CD4-positive, alpha-beta T cell treated with Interleukin-17A for 1 hour (primary cell): ENCODE data around the gene DAB2IP.

Experiments
- DNase-seq: peaks from one replicate; pipeline ENCODE4 v3.0.0-alpha.2; 2020

Gene DAB2IP

DNA sequence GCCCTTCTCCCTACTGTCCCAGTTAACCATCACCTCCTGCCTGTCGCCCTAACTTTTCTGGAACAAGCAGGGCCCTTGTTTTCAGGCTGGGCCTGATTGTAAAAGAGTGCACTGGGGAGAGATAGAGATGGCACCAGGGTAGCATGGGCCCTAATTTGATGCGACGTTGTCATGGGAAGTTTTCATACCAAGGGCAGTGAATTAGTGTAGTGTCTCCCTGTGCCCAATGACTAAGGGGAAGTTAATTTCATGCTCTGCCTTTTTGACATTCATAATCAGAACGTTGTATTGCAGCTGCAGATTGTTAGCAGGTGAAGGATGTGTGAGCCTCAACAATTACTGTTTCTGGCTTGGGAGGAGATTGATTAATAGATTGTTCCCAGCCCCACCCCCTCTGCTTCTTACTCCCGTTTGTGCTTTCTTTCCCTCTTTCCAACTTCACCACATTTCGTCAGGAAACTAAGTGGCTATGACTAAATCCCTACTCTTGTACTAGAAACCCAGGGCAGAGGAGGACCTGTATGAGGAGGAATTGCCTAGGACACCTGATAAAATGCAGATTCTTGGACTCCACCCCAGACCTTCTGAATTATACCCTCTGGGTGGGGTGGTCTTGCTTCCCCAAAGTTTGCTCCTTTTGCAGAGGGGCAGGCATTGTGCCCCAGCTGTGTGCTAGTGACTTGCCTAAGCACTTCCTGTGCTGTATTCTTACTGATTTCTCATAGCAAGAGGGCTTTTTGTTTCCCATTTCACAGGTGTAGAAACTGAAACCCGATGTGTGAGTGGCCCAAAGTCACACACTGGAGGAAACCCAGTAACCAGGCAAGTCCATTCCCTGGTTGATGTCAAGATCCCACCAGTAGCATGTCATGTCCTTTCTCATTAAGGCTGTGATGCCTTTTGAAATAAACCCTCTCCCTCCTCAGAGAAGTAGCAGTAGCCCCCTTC lies 56.3 kb downstream of the DAB2IP start:
- peak; percentile 10 for DNase-seq

DNA sequence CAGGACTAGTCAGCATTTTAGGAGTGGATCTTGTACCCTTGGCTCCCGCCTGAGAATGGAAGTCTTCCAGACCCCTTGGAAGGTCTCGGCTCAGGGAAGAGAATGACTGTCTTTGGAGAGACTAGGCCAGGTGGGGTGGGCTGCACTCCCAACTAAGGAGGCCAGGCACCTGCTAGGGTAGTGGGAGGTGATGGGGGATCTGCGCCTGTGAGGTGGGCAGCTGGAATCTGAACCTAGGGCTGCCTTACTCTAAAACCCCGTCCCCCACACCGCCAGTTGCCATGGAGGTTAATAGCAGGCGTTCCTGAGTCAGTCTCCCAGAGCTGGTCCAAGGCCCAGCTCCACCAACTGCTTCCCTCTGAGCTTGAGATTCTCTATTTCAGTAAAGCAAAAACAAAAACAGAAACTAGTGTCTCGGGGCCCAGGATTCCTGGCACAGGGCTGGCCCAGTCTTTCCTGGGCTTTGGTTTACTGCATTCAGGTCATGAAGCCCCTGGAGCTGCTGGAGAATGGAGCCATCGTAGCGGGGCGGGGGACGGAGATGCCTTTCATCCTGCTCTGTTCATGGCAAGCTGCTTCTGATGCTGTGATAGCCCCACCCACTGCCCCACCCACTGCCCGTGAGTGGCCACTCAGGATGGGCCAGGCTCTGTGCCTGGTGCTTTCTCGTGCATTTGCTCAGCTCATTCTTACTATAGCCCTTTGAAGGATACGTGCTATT lies 57.5 kb downstream of the DAB2IP start:
- no peak for DNase-seq

DNA sequence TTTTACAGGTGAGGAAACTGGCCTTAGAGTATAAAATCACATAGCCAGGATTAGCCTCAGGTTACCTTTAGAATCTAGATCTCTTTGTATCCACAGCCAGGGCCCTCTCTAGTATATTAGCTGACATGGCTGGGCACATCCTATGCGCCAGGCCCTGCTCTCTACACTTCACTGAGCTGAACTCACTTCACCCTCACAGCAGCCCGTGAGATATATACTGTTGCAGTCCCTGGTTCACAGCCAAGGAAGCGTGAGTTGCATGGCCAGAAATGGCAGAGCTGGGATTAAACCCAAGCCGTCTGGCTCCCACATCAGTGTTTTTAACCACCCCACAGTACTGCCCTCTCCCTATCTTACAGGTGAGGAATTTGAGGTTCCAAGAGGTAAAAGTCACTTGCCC lies 58.4 kb downstream of the DAB2IP start:
- DNase-seq: no peak

DNA sequence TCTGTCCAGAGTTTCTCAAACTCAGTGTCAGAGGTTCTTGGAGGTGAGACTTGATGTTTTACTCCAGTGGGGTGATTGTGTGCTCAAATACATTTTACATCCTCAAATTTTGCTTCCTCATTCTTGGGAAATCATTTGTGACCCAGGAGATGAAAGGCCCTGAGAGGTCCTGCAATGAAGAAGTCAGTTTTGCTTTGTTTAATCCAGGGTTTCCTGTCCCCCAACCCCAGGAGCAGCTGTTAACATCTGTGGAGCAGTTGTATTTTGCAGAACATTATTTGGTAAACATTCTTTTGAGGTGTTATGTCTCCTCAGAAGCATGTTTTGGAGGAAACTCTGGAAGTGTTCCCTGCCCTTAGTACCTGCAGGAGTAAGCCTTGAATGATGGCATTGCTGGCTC lies 59.8 kb downstream of the DAB2IP start:
- DNase-seq: no peak

GRCh38 chr9:121711797-121712196 lies 60.4 kb downstream of the DAB2IP start:
- DNase-seq: no peak

GRCh38 chr9:121713400-121714070 lies 62.1 kb downstream of the DAB2IP start:
- no peak for DNase-seq

DNA sequence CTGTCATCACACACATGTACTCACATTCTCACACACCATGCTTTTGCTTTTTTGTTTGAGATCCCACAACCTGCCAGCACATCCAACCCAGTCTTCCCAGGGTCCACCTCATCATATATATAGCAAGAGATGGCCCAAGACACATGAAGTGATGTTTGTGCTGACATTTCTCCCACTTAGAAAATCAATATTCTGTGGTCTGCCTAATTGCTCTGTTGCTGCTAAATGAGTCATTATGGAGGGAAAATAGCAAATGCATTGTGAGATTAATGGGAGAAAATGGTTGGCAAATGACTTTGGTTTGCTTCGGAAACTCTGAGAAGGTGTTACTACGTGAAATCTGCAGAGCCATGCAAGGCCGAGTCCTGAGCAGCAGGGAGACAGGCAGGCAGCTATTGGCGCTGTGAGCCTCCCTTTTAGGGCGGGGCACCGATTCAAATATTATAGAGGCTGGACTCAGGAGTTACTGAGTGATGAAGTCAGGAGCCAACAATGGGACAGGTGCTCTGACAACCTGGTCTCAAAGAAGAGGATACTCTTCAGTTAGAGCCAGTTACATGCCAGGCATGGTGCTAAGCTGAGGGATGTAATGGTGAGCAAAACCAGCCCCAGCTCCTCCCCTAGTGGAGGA lies 62.8 kb downstream of the DAB2IP start:
- DNase-seq: no peak

- DNase-seq: no peak
Measured at GRCh38 chr9:121714873-121715272, 63.4 kb downstream of the DAB2IP start.

DNA sequence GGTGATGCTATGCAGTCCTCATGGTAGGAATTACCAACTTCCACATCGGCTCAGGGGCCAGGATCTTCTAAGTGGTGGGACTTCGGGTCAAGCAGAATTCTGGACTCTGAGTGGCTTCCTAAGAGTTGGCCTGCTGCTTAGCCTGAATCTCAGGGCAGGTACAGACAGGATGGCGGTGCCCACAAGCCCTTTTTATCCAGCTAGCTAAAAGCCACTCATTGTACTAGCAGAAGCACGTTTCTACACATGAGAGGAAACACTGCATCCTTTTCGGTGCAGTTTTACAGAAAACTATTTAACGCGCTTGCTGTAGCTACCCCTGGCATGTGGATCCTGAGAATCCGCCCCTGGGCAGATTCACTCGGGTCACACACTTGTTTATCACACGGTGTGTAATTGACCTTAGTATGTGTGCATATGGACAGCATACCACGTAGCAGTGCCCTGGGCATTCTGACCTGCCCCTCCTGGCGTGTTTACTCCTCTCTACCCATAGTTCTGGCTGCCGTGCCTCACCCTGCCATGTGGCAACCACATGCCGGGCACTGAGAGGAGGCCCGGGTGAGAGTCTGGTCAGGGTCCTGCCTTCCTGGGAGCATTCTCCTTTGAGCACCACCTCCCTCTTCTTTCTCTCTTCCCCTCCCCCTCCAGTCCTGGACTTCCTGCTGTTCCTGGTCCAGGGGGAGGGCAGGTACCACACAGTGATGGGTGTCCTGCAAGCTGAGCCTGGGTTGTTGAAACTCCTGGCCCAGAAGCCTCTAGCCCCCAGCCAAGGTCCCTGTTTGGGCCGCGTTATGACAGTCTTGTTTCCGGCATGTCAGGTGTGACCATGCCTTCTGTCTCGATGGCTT lies 65.9 kb downstream of the DAB2IP start:
- no peak for DNase-seq

DNA sequence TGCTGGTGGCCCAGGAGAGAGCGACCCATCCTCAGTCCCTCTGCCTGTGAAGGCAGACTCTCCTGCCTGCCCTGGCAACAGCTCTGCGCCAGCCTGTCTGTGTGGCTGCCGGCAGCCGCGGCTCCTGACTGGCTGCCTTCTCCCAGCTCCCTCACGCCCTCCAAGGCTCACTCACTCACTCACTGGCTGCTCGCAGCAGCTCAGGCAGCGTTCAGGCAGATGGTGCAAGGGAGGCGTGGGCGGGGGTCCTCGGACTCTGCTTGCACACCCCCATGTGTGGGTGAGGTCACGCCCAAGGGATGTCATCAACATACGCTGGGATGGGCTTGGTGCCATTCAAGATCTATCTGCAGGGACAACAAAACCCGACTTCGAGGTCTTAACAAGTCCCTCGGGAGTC lies 66.7 kb downstream of the DAB2IP start:
- DNase-seq: no peak

DNA sequence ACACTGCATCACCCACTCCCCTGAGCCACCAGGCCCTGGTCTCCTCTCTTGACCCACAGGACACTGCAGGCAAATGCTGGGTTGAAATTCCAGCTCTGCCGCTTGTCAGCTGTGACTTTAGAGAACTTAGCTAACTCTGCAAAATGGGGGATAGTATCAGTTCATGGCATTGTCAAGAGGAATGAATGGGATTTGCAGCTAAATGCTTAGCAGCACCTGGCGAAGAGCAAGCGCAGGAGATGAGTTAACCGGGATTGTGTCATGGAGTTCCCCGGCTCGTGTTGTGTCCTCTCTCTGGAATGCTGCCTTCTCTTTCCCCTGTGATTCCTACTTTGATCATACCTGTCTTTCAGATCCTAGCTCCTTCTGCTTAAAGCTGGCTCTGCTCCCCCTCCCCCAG lies 67.1 kb downstream of the DAB2IP start:
- DNase-seq: no peak

DNA sequence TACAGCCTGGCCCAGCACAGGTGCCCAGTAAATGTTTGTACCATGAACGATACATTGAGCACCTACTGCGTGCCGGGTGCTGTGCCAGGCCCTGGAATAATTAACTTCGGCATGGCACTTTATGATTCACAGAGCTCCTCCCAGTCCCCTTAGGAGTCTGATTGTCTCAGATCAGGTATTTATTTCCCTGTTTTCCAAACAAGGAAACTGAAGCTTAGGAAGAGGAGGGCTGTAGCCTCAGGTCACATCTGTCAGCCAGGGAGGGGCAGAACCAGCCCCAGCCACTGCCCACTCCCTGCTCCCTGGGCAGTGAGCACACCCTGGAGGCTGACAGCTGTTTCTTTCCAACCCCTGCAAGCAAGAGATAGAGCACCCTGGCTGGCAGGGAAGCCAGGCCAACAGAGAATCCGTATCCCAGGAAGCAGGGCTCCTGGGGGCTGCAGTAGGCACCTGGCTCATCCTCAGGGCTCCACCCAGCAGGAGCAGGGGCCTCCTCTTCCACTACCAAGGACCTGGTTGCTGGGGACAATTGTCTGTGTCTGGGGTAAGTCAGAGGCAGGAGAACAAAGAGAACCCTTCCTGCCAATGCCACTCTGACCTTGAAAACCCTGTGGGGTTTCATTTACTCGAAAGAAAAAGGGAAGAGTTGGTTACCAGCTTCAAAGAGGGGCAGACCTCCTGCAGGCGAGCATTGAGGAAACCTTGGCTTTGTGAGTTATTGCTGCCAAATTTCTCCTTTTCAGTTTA lies 69.0 kb downstream of the DAB2IP start:
- DNase-seq: no peak

DNA sequence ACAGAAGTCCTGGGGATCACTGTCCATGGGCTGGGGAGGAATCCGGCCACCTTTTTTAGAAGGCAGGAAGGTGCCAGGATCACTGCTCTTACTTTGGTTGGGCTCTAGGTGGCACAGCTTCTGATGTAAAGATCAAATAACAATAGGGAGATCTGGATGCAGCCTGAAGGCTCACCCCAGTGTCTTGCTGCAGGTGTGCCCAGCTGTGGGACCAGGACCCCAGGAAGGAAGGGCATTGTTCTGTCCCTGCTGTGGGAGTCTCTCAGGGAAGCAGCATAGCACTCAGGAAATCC lies 69.6 kb downstream of the DAB2IP start:
- DNase-seq: no peak

DNA sequence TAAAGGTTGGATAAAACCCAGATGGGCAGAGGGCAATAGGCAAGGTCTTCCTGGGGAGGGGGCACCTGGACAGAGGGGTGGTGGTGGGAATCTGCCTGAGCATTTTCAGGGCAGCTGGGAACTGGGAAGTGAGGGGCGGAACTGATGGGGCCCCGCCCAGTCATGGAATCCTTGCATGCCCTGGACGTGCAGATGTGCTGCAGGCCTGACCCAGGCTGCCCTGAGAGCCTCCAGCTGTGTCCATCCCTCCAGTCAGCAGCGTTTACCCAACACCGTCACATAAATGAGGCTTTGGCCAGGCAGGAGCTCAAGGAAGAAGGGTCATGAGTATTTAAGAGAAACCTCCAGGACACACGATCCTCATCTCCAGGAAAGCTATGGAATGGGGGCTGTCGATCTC lies 70.3 kb downstream of the DAB2IP start:
- no peak for DNase-seq

GRCh38 chr9:121725008-121725775 lies 73.8 kb downstream of the DAB2IP start:
- DNase-seq: no peak

GRCh38 chr9:121727295-121728020 lies 76.0 kb downstream of the DAB2IP start:
- DNase-seq: no peak

DNA sequence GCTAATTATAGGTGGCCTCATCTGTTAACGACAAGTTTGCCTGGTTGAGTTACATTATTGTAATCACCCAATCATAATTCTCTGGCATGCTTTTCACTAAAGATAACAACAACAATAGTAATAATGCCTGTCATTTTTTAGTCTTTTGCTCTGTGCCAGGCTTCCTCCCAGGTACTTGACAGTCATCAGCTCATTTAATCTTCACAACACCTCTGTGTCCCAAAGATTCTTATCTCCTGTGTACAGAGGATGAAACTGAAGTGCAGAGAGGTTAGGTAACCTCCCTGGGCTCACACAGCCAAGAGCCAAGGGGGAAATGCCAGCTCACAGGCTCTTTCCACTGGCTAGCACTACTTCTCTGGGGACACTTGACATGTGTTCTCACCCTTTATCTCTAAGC lies 77.5 kb downstream of the DAB2IP start:
- no peak for DNase-seq

GRCh38 chr9:121729769-121730562 lies 78.5 kb downstream of the DAB2IP start:
- no peak for DNase-seq

DNA sequence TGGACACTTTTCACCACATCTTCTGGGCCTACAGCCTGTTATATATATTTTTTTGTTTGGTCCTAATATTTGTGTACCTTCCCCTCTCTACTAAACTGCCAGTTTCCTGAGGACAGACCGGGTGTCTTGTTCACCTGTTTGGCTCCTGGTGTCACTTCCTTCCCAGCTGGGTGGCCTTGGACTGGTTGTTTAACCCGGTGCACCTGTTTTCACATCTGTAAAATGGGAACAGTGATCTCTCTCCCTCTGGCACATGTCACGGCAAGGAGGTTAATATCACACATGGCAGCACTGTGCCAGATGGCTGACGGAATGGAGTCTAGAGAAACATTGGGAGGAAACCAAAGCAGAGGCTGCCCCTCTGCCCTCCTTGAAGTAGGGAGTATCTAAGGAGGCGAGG lies 79.7 kb downstream of the DAB2IP start:
- no peak for DNase-seq
